ENCODE measurements around the gene JUNB. TPM values are rescaled to one million over a fixed set of nuclear protein-coding genes. Genes with fewer than 3 reads are reported as not detected.
"Not testable (repeated sequence)": the region's sequence is repeated elsewhere in the genome, so short reads cannot be mapped to it uniquely, and the experiment has no call there.

Gene JUNB
- total RNA-seq, 1 donor from 2014 or later: 351 TPM

GRCh38 chr19:12817188-12817587 lies 25.9 kb downstream of the JUNB start:
- H3K27me3 Mint-ChIP-seq (ENCODE audit: low read depth); intact Hi-C loops (cut with micrococcal nuclease); DNase-seq (ENCODE audit: low spot score); H3K27ac Mint-ChIP-seq; H3K4me1 Mint-ChIP-seq (ENCODE audit: low read depth); H3K4me3 Mint-ChIP-seq (ENCODE audit: low read depth); H3K9me3 Mint-ChIP-seq: not testable (repeated sequence)
- peaks cover 21% of the 10 kb centered on the region for H3K36me3 Mint-ChIP-seq (ENCODE audit: low read depth)

GRCh38 chr19:12817810-12818209 lies 26.5 kb downstream of the JUNB start:
- DNase-seq (ENCODE audit: low spot score); intact Hi-C loops (cut with micrococcal nuclease); H3K4me3 Mint-ChIP-seq (ENCODE audit: low read depth); H3K27me3 Mint-ChIP-seq (ENCODE audit: low read depth); H3K4me1 Mint-ChIP-seq (ENCODE audit: low read depth); H3K27ac Mint-ChIP-seq; H3K9me3 Mint-ChIP-seq: not testable (repeated sequence)
- H3K36me3 Mint-ChIP-seq (ENCODE audit: low read depth): peaks cover 17% of the 10 kb centered on the region

- Mint-ChIP-seq H3K4me1 (ENCODE audit: low read depth) (peaks cover 6% of the 10 kb centered on the region), H3K4me3 (ENCODE audit: low read depth) (no peak overlapping the region), H3K36me3 (ENCODE audit: low read depth) (no peaks in the 10 kb centered on the region), H3K27ac (no peak overlapping the region), H3K27me3 (ENCODE audit: low read depth) (peaks cover 8% of the 10 kb centered on the region), H3K9me3 (no peaks in the 10 kb centered on the region)
- no peak for DNase-seq (ENCODE audit: low spot score)
- intact Hi-C loops (cut with micrococcal nuclease): no loop called here
Measured at GRCh38 chr19:12821761-12822160, 30.5 kb downstream of the JUNB start.

GRCh38 chr19:12825254-12826131 lies 34.2 kb downstream of the JUNB start:
- Mint-ChIP-seq H3K27me3 (ENCODE audit: low read depth) (peaks cover 22% of the 10 kb centered on the region), H3K4me1 (ENCODE audit: low read depth) (peaks cover 6% of the 10 kb centered on the region), H3K4me3 (ENCODE audit: low read depth) (no peak overlapping the region), H3K27ac (no peak overlapping the region), H3K36me3 (ENCODE audit: low read depth) (no peaks in the 10 kb centered on the region), H3K9me3 (no peaks in the 10 kb centered on the region)
- intact Hi-C loops (cut with micrococcal nuclease): no loop called here
- no peak for DNase-seq (ENCODE audit: low spot score)

- no peak overlapping the region for H3K27ac Mint-ChIP-seq
- no peak for DNase-seq (ENCODE audit: low spot score)
Measured at GRCh38 chr19:12828494-12828893, 37.2 kb downstream of the JUNB start.

GRCh38 chr19:12833418-12833737 lies 42.1 kb downstream of the JUNB start:
- no peak overlapping the region for H3K4me3 Mint-ChIP-seq (ENCODE audit: low read depth)
- H3K36me3 Mint-ChIP-seq (ENCODE audit: low read depth): no peaks in the 10 kb centered on the region
- no peak overlapping the region for H3K27ac Mint-ChIP-seq
- H3K27me3 Mint-ChIP-seq (ENCODE audit: low read depth): peaks cover 61% of the 10 kb centered on the region
- H3K4me1 Mint-ChIP-seq (ENCODE audit: low read depth): peaks cover 19% of the 10 kb centered on the region
- intact Hi-C loops (cut with micrococcal nuclease): no loop called here
- no peak for DNase-seq (ENCODE audit: low spot score)
- H3K9me3 Mint-ChIP-seq: no peaks in the 10 kb centered on the region

More at GRCh38 chr19:12828494-12828893, 37.2 kb downstream of the JUNB start:
- intact Hi-C loops (cut with micrococcal nuclease): no loop called here
- peaks cover 12% of the 10 kb centered on the region for H3K4me1 Mint-ChIP-seq (ENCODE audit: low read depth)
- H3K27me3 Mint-ChIP-seq (ENCODE audit: low read depth): peaks cover 43% of the 10 kb centered on the region
- H3K4me3 Mint-ChIP-seq (ENCODE audit: low read depth): no peak overlapping the region
- no peaks in the 10 kb centered on the region for H3K36me3 Mint-ChIP-seq (ENCODE audit: low read depth)
- H3K9me3 Mint-ChIP-seq: no peaks in the 10 kb centered on the region

GRCh38 chr19:12833738-12834565 lies 42.7 kb downstream of the JUNB start:
- no peaks in the 10 kb centered on the region for H3K36me3 Mint-ChIP-seq (ENCODE audit: low read depth)
- peak overlapping the region; percentile 3 for H3K4me3 Mint-ChIP-seq (ENCODE audit: low read depth)
- H3K27ac Mint-ChIP-seq: no peak overlapping the region
- no peaks in the 10 kb centered on the region for H3K9me3 Mint-ChIP-seq
- peaks cover 59% of the 10 kb centered on the region for H3K27me3 Mint-ChIP-seq (ENCODE audit: low read depth)
- peaks cover 20% of the 10 kb centered on the region for H3K4me1 Mint-ChIP-seq (ENCODE audit: low read depth)
- intact Hi-C loops (cut with micrococcal nuclease): no loop called here
- no peak for DNase-seq (ENCODE audit: low spot score)

- H3K36me3 Mint-ChIP-seq (ENCODE audit: low read depth): no peaks in the 10 kb centered on the region
- no peak within 1 kb of the TSS for H3K27ac Mint-ChIP-seq
- peak within 1 kb of the TSS; percentile 3 for H3K4me3 Mint-ChIP-seq (ENCODE audit: low read depth)
- intact Hi-C loops (cut with micrococcal nuclease): no loop called here
- H3K9me3 Mint-ChIP-seq: no peaks in the 10 kb centered on the region
- DNase-seq (ENCODE audit: low spot score): no peak
- H3K27me3 Mint-ChIP-seq (ENCODE audit: low read depth): peaks cover 63% of the 10 kb centered on the region
- H3K4me1 Mint-ChIP-seq (ENCODE audit: low read depth): peaks cover 26% of the 10 kb centered on the region
Measured at GRCh38 chr19:12834566-12834943, 43.3 kb downstream of the JUNB start, which contains the start of gene RTBDN. TSS of gene RTBDN (minus strand) at chr19:12834579. CDS start at chr19:12829979, 4,600 bp downstream.

GRCh38 chr19:12834976-12835757 lies 43.9 kb downstream of the JUNB start:
- peaks cover 27% of the 10 kb centered on the region for H3K4me1 Mint-ChIP-seq (ENCODE audit: low read depth)
- H3K9me3 Mint-ChIP-seq: no peaks in the 10 kb centered on the region
- no peak overlapping the region for H3K4me3 Mint-ChIP-seq (ENCODE audit: low read depth)
- intact Hi-C loops (cut with micrococcal nuclease): loop anchor here (5.0 kb wide), 2 partner anchors 177 to 262 kb away; no protein-coding TSS in a partner anchor
- no peak overlapping the region for H3K27ac Mint-ChIP-seq
- H3K27me3 Mint-ChIP-seq (ENCODE audit: low read depth): peaks cover 62% of the 10 kb centered on the region
- H3K36me3 Mint-ChIP-seq (ENCODE audit: low read depth): no peaks in the 10 kb centered on the region
- DNase-seq (ENCODE audit: low spot score): no peak

GRCh38 chr19:12836529-12836863 lies 45.2 kb downstream of the JUNB start:
- intact Hi-C loops (cut with micrococcal nuclease): loop anchor here (5.0 kb wide), 2 partner anchors 176 to 261 kb away; no protein-coding TSS in a partner anchor
- H3K27ac Mint-ChIP-seq: no peak overlapping the region
- DNase-seq (ENCODE audit: low spot score): no peak
- H3K4me1 Mint-ChIP-seq (ENCODE audit: low read depth): peaks cover 37% of the 10 kb centered on the region
- peaks cover 65% of the 10 kb centered on the region for H3K27me3 Mint-ChIP-seq (ENCODE audit: low read depth)
- H3K36me3 Mint-ChIP-seq (ENCODE audit: low read depth): no peaks in the 10 kb centered on the region
- H3K9me3 Mint-ChIP-seq: no peaks in the 10 kb centered on the region
- no peak overlapping the region for H3K4me3 Mint-ChIP-seq (ENCODE audit: low read depth)

- intact Hi-C loops (cut with micrococcal nuclease): loop anchor here (5.0 kb wide), 2 partner anchors 175 to 260 kb away; no protein-coding TSS in a partner anchor
- Mint-ChIP-seq H3K27ac (no peak overlapping the region), H3K36me3 (ENCODE audit: low read depth) (no peaks in the 10 kb centered on the region), H3K4me1 (ENCODE audit: low read depth) (peaks cover 40% of the 10 kb centered on the region), H3K4me3 (ENCODE audit: low read depth) (no peak overlapping the region), H3K9me3 (no peaks in the 10 kb centered on the region), H3K27me3 (ENCODE audit: low read depth) (peaks cover 62% of the 10 kb centered on the region)
- DNase-seq (ENCODE audit: low spot score): no peak
Measured at GRCh38 chr19:12837225-12837624, 45.9 kb downstream of the JUNB start.

GRCh38 chr19:12838182-12838885 lies 47.0 kb downstream of the JUNB start, which contains the start of gene MAST1:
TSS of gene MAST1 (plus strand) at chr19:12838515. CDS start at chr19:12838573, 58 bp downstream.
- no peaks in the 10 kb centered on the region for H3K36me3 Mint-ChIP-seq (ENCODE audit: low read depth)
- peak within 1 kb of the TSS; percentile 72 for H3K4me3 Mint-ChIP-seq (ENCODE audit: low read depth)
- peak within 1 kb of the TSS; percentile 21 for H3K27ac Mint-ChIP-seq
- H3K9me3 Mint-ChIP-seq: no peaks in the 10 kb centered on the region
- peaks cover 60% of the 10 kb centered on the region for H3K27me3 Mint-ChIP-seq (ENCODE audit: low read depth)
- intact Hi-C loops (cut with micrococcal nuclease): loop anchor here (5.0 kb wide), 2 partner anchors 174 to 259 kb away; no protein-coding TSS in a partner anchor
- peak; percentile 51 for DNase-seq (ENCODE audit: low spot score)
- H3K4me1 Mint-ChIP-seq (ENCODE audit: low read depth): peaks cover 34% of the 10 kb centered on the region

All from activated T-helper 2 cell treated with anti-CD3 and anti-CD28 coated beads, Interferon-gamma antibody, Interleukin-2, Interleukin-4, amounts not matched to agents 10 μg/mL and 5 μg/mL and 100 μg/mL, durations not matched to agents 14 hours and 24 hours and 36 hours (primary cell).